ENCODE data around the gene RTN4R. TPM values are rescaled to one million over a fixed set of nuclear protein-coding genes. Genes with fewer than 3 reads are reported as not detected.

RTN4R gene
- total RNA-seq, 1 donor from 2014 or later = 5.5 TPM

DNA sequence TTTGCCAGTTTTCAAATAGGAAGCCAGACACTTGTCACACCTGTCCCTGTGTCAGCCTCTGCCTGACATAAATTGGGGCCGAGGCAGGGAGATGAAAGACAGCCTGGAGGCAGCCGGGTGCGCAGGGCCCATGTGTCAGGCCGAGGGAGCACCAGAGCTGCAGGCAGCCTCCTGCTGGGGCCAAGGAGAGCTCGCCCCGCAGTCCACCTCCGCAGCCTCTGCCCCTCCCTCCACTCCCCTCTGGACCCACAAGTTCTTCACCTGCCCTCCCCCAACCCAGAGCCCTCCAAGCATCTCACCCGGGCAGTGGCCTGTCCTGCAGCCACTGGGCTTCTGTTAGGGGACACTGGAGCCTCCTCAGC lies 8.8 kb downstream of the RTN4R start:
- Mint-ChIP-seq H3K36me3 (ENCODE audit: low read depth) (no peaks in the 10 kb centered on the region), H3K9me3 (ENCODE audit: low read depth) (no peaks in the 10 kb centered on the region), H3K4me3 (ENCODE audit: unreplicated experiment) (no peak overlapping the region), H3K27me3 (ENCODE audit: low read depth) (no peaks in the 10 kb centered on the region), H3K27ac (ENCODE audit: unreplicated experiment) (no peak overlapping the region), H3K4me1 (ENCODE audit: low read depth) (no peaks in the 10 kb centered on the region)
- no peak for DNase-seq (ENCODE audit: low spot score)
- TF ChIP-seq, protein P1, sequence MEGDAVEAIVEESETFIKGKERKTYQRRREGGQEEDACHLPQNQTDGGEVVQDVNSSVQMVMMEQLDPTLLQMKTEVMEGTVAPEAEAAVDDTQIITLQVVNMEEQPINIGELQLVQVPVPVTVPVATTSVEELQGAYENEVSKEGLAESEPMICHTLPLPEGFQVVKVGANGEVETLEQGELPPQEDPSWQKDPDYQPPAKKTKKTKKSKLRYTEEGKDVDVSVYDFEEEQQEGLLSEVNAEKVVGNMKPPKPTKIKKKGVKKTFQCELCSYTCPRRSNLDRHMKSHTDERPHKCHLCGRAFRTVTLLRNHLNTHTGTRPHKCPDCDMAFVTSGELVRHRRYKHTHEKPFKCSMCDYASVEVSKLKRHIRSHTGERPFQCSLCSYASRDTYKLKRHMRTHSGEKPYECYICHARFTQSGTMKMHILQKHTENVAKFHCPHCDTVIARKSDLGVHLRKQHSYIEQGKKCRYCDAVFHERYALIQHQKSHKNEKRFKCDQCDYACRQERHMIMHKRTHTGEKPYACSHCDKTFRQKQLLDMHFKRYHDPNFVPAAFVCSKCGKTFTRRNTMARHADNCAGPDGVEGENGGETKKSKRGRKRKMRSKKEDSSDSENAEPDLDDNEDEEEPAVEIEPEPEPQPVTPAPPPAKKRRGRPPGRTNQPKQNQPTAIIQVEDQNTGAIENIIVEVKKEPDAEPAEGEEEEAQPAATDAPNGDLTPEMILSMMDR (IDR thresholded peaks at IDR 0.05) = no peak

- H3K9me3 Mint-ChIP-seq (ENCODE audit: low read depth) = no peaks in the 10 kb centered on the region
- TF ChIP-seq, protein P1 (IDR thresholded peaks at IDR 0.05) = peak; percentile 43
- H3K36me3 Mint-ChIP-seq (ENCODE audit: low read depth) = no peaks in the 10 kb centered on the region
- no peaks in the 10 kb centered on the region for H3K4me1 Mint-ChIP-seq (ENCODE audit: low read depth)
- no peak overlapping the region for H3K27ac Mint-ChIP-seq (ENCODE audit: unreplicated experiment)
- DNase-seq (ENCODE audit: low spot score) = no peak
- no peak overlapping the region for H3K4me3 Mint-ChIP-seq (ENCODE audit: unreplicated experiment)
- no peaks in the 10 kb centered on the region for H3K27me3 Mint-ChIP-seq (ENCODE audit: low read depth)
Observed at GRCh38 chr22:20258584-20259326, 9.4 kb downstream of the RTN4R start.

GRCh38 chr22:20258021-20258299 lies 10.2 kb downstream of the RTN4R start:
- TF ChIP-seq, protein P1 (IDR thresholded peaks at IDR 0.05) = no peak
- DNase-seq (ENCODE audit: low spot score) = no peak
- H3K4me3 Mint-ChIP-seq (ENCODE audit: unreplicated experiment) = no peak overlapping the region
- H3K27me3 Mint-ChIP-seq (ENCODE audit: low read depth) = no peaks in the 10 kb centered on the region
- H3K4me1 Mint-ChIP-seq (ENCODE audit: low read depth) = no peaks in the 10 kb centered on the region
- H3K27ac Mint-ChIP-seq (ENCODE audit: unreplicated experiment) = no peak overlapping the region
- no peaks in the 10 kb centered on the region for H3K36me3 Mint-ChIP-seq (ENCODE audit: low read depth)
- no peaks in the 10 kb centered on the region for H3K9me3 Mint-ChIP-seq (ENCODE audit: low read depth)

DNA sequence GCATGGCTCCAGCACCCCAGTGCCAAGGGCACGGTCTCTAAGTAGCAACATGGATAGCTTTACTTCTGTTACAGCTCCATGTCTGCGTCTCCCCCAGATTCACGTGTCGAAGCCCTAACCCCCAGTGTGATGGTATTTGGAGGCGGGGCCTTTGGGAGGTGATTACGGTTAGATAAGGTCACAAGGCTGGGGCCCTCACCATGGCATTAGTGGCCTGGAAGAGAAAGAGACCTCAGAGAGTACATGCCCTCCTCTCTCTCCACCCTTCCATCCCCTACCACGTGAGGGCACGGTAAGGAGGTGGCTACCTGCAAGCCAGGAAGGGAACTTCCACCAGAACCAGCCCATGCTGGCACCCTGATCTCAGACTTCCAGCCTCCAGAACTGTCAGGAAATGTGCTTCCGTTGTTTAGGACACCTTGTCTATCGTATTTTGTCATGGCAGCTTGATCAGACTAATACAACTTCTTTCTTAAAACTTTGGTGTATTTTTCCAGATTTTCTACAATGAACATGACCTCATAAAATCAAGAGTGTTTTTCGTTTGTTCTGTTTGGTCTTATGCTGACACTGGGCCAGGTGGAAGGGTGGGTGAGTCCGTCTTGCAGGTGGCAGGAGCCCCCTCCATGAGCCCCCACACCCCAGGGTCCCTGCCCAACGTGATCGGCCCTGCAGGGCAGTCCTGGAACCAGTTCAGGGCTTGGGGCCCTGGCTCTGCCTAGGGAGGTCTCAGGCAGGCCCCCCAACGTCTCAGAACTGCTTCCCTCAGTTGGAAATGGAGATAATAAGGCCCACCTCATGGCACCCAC lies 10.7 kb downstream of the RTN4R start:
- no peaks in the 10 kb centered on the region for H3K27me3 Mint-ChIP-seq (ENCODE audit: low read depth)
- H3K36me3 Mint-ChIP-seq (ENCODE audit: low read depth) = no peaks in the 10 kb centered on the region
- H3K27ac Mint-ChIP-seq (ENCODE audit: unreplicated experiment) = no peak overlapping the region
- no peak overlapping the region for H3K4me3 Mint-ChIP-seq (ENCODE audit: unreplicated experiment)
- H3K4me1 Mint-ChIP-seq (ENCODE audit: low read depth) = no peaks in the 10 kb centered on the region
- no peak for DNase-seq (ENCODE audit: low spot score)
- TF ChIP-seq, protein P1 (IDR thresholded peaks at IDR 0.05) = no peak
- H3K9me3 Mint-ChIP-seq (ENCODE audit: low read depth) = no peaks in the 10 kb centered on the region

GRCh38 chr22:20256551-20257211 lies 11.4 kb downstream of the RTN4R start:
- Mint-ChIP-seq H3K9me3 (ENCODE audit: low read depth) (no peaks in the 10 kb centered on the region), H3K27me3 (ENCODE audit: low read depth) (no peaks in the 10 kb centered on the region), H3K4me3 (ENCODE audit: unreplicated experiment) (no peak overlapping the region), H3K27ac (ENCODE audit: unreplicated experiment) (no peak overlapping the region), H3K36me3 (ENCODE audit: low read depth) (no peaks in the 10 kb centered on the region), H3K4me1 (ENCODE audit: low read depth) (no peaks in the 10 kb centered on the region)
- TF ChIP-seq, protein P1 (IDR thresholded peaks at IDR 0.05) = no peak
- DNase-seq (ENCODE audit: low spot score) = no peak

Data from chondrocyte (in vitro differentiated cells).